H1 (cell line): ENCODE data around the gene PIP4K2C. TPM values are rescaled to one million over a fixed set of nuclear protein-coding genes. Genes with fewer than 3 reads are reported as not detected.

Source experiments
- KDM5A ChIP-seq: fragments of 200-600 bp; IDR thresholded peaks from 2 replicates; pipeline ENCODE4 v1.7.1; 2012; ENCODE audit warnings: mild to moderate bottlenecking, low read length, inconsistent platforms, mixed read lengths
- polyA plus RNA-seq, 7 experiments: library from polyadenylated mRNA; depleted of rRNA in 3 of 7; stranded (reverse) in 5 of 7; unstranded in 2 of 7; fragments of >200 nt in 5 of 7; fragments of 200-250 nt in 2 of 7; gene quantifications; 1 replicate in 5 of 7; 2 replicates in 1 of 7; 4 replicates in 1 of 7; pipeline versions ENCODE4 v1.2.1 to v1.2.3, GENCODE V29; 2011 to 2013; ENCODE audit warnings: missing spikeins in 2 of 7, mixed read lengths in 2 of 7
- total RNA-seq: library from RNA; stranded (reverse); fragmentation: NEBNext Ultra II Directional; extraction: Animal tissue kit (Norgen Biotek cat#: 25700); gene quantifications from 2 replicates; pipeline ENCODE4 v1.2.1, GENCODE V29; 2021

Gene PIP4K2C
- total and polyA plus RNA-seq, 2 of the 8 experiments (the other 6 are each of a cell fraction or from before 2014, with no cell fraction given) = 25.0 to 27.1 TPM

- TF ChIP-seq KDM5A = no peak
These were observed 40.0 kb downstream of the PIP4K2C start (continued) for GRCh38 chr12:57630891-57631433.
